Measurements from ENCODE around the gene THSD7A.

DNA sequence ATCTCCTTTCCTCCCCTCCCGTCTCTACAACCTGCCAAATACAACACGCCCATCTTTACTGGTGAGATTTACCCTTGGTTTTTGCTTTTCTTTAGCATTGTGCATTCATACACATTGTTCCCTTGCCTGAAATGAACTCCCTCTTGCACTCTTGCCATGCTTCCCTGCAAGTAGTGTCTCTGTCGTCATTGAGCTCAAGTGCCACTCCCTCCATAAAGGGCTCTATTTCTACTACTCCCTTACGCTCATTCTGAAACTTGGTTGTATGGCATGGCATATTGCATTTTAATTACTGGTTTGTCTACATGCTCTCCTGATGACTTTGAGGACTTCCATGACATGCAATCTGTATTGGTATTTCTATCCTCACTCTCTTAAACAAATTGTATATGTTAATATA, 242.7 kb downstream of the THSD7A start:
- TF ChIP-seq, protein P1, sequence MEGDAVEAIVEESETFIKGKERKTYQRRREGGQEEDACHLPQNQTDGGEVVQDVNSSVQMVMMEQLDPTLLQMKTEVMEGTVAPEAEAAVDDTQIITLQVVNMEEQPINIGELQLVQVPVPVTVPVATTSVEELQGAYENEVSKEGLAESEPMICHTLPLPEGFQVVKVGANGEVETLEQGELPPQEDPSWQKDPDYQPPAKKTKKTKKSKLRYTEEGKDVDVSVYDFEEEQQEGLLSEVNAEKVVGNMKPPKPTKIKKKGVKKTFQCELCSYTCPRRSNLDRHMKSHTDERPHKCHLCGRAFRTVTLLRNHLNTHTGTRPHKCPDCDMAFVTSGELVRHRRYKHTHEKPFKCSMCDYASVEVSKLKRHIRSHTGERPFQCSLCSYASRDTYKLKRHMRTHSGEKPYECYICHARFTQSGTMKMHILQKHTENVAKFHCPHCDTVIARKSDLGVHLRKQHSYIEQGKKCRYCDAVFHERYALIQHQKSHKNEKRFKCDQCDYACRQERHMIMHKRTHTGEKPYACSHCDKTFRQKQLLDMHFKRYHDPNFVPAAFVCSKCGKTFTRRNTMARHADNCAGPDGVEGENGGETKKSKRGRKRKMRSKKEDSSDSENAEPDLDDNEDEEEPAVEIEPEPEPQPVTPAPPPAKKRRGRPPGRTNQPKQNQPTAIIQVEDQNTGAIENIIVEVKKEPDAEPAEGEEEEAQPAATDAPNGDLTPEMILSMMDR (conservative IDR thresholded peaks at IDR 0.05): no peak
- TF ChIP-seq EZH2 (IDR thresholded peaks at IDR 0.05; ENCODE audit: low read depth): no peak
